ENCODE data around the gene OGA.
A peak's percentile ranks its signal among the peaks of the same experiment; 100 is the strongest.
"Not testable (repeated sequence)": the region's sequence is repeated elsewhere in the genome, so short reads cannot be mapped to it uniquely, and the experiment has no call there.

Gene OGA

DNA sequence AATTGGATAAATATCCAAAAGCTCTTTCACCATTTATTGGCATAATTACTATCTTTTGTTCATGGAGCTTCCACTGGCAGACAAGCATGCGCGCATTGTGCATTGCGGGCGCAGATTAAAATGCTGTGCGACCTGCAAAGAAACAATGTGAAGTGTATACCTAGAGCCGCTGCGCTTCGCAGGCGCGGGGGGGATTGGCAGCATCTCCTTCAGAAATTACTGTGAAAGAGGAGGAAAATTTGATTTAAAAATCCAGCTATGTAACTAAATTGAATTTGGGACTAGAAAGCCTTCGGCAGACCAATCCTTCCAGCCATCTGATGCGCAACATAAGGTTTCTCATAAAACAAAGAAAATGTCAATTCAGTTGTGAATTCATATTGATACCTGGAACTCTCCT is 24.7 kb downstream of the OGA start:
- DNase-seq: no peak

- no peak for DNase-seq
Observed at GRCh38 chr10:101789686-101790085, 28.6 kb downstream of the OGA start.

- DNase-seq: not testable (repeated sequence)
Observed at GRCh38 chr10:101789231-101789630, 29.0 kb downstream of the OGA start.

DNA sequence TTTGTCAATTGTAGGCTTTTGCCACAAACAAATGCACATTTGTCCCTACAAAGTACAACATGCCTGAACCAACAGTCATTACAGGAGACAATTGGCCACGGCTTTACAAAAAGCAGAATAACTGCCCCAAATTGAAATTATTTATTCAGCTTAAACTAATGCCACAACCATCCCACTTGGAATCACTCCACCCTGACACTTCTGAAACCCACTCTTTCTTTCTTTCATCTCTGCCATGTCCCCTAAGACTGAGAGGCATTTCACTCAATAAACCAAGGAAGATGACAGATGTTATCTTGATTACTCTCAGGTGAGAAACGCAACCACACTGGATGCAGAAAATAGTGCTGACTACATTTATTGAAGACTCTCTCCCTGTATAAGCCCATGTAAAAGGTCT is 32.4 kb downstream of the OGA start:
- DNase-seq: no peak

- DNase-seq: no peak
Observed at GRCh38 chr10:101784558-101784957, 33.7 kb downstream of the OGA start.

- no peak for DNase-seq
Observed at GRCh38 chr10:101783736-101784118, 34.5 kb downstream of the OGA start.

GRCh38 chr10:101782811-101783735 is 35.2 kb downstream of the OGA start, which contains the start of gene NPM3:
Gene NPM3 (minus strand): TSS chr10:101783446. CDS start chr10:101783390, 56 bp downstream.
- peak; percentile 69 for DNase-seq

- no peak for DNase-seq
Observed at GRCh38 chr10:101781984-101782810, 36.0 kb downstream of the OGA start.

GRCh38 chr10:101781655-101781983 is 36.6 kb downstream of the OGA start:
- DNase-seq: no peak

- peak; percentile 49 for DNase-seq
Observed at GRCh38 chr10:101780818-101781654, 37.2 kb downstream of the OGA start.

DNA sequence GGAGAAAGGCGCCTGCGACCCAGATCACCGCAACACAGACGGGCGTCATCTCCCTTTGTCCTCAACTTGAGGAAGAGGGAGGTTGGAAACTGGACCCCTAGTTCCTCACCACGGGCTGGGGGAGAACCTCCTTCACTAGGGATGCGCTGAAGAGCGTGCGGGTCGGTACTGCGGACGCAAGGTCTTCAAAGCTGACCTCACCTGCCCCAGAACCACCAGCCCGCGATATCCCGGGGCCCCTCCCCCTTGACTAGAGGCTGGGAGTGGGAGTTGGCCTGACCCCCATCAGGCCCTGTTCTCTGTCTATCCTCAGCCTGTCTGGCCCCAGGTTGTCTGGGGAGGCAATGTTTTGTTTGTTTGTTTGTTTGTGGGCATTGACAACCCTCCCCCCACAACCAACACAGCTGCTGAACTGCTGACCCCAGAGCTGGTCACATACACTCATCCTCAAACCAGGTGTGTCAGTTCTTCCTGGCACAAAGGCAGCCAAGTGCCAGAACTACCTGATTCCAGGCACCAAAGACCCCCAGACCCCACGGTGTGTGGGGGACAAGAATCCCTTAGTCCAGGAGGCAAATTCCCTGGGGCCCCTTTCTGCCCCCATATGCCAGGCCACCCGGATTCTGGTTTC is 37.9 kb downstream of the OGA start:
- DNase-seq: no peak

DNA sequence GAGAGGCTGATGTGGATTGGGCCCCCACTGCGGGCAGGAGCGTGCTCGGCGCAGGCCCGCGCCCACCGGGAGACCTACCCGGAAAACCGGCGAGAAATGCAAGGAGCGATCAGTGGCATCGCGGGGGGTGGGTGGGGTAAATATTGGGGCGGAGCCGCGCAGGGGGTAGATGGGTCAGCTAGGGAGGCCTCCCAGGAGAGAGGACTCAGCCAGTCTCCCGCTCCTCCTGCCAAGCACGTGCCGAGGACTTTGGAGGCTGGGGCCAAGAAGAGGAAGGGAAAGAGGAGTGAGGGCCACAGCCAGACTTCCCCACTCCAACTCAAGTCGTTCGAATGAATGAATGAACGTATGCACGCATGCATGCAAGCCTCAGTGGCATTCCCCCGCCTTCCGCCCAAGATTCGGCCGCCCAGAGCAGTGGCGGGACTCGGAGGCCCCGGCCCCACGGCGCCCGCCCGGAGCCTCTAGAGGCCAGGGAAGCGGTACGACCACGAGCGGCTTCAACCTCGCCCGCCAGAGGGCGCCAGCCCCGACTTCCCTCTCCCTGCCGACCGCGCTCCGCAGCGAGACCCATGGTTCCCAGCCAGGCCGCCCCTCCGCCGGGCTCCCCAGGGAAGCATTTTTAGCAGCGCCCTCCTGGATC is 38.6 kb downstream of the OGA start:
- peak; percentile 69 for DNase-seq

DNA sequence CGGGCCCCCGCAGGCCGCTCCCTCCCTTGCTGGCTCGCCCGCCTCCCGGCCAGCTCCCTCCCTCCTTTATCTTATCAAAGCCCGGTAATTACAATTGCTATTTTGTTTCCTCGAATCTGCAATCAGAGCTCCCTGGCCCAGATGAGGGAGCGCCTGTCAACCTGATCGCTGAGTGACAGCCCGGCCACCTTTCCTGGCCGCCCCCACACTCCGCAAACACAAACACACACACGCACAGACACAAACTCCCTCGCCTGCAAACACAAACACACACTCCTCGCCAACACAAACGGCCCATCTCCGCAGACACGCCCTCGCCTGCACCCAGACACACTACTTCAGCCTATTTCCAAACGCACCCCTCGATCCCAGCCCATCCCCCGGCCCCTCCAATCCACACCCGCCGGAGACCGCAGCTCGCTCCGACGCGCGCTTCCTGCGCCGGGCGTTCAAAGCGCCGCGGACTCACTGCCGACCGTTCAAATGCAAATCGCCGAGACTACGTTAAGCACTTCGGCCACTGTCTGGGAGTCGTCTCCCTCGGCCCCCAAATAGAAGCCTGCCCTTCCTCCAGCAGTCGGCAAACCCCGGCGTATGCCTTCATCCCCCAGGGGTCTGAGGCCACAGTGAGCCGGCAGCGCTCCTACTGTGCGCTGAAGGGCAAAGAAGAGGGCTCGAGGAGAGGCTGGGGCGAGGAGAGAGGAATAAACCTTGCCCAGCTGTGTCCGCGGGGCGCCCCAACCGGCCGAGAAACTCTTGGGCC is 39.3 kb downstream of the OGA start:
- no peak for DNase-seq

GRCh38 chr10:101778151-101778780 is 40.0 kb downstream of the OGA start:
- no peak for DNase-seq

DNA sequence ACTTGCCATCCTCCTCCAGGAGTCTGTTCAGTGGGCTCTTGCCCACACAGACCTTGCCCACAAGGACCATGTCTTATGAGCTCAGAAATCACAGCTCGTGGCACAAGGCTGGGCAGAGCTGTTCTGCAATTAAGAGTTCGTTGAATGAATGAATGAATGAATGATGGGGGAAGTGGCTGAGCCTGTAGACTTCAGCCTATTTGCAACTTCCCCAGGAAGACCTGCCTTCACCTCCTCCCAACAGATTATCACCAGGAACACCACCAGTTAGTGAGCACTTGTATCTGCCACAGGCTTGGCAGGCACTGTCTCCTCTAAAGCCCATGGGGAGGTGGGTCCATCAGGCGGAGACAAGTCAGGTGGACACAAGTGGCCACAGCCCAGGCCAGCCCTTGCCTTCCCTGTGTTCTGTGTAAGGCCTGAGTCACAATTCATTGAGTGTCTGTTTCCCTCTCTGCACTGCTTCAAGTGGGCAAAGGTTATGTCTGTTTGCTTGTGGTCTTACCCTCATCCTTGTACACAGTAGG is 40.6 kb downstream of the OGA start:
- DNase-seq: no peak

GRCh38 chr10:101776161-101776817 is 42.0 kb downstream of the OGA start:
- no peak for DNase-seq

- no peak for DNase-seq
Observed at GRCh38 chr10:101775273-101776160, 42.7 kb downstream of the OGA start, which contains the start of gene FGF8. Gene FGF8 (minus strand): TSS chr10:101776114. CDS start chr10:101775900, 214 bp downstream.

GRCh38 chr10:101774589-101775272 is 43.5 kb downstream of the OGA start:
- DNase-seq: no peak
